Caki2 (cell line): ENCODE data around the gene RIPK3. TPM values are rescaled to one million over a fixed set of nuclear protein-coding genes. Genes with fewer than 3 reads are reported as not detected.
"Not testable (repeated sequence)": the region's sequence is repeated elsewhere in the genome, so short reads cannot be mapped to it uniquely, and the experiment has no call there.

Experiments
- DNase-seq: peaks from one replicate; pipeline ENCODE4 v3.0.0-alpha.2; 2015; ENCODE audit warnings: low read depth
- in situ Hi-C: cut with HindIII; loops from 2 replicates; pipeline ENCODE4 v1.10.0; 2016; ENCODE audit warnings: low sequenced_read_pairs, low pct_unique_long_range_greater_than_20kb, mixed read lengths
- total RNA-seq: library from RNA; depleted of rRNA; stranded (reverse); fragments of >200 nt; shearing (Covaris generic); gene quantifications from 2 replicates; pipeline ENCODE4 v1.2.3, GENCODE V29; 2014; ENCODE audit warnings: low replicate concordance

RIPK3 gene
- total RNA-seq, 1 experiment from 2014 or later: not detected

- no peak for DNase-seq
- in situ Hi-C loops: loop anchor here (10.0 kb wide), 1 partner anchor 104 kb away; no protein-coding TSS in a partner anchor
Observed at GRCh38 chr14:24330973-24331674, 8.7 kb downstream of the RIPK3 start.

GRCh38 chr14:24329736-24330135, 10.1 kb downstream of the RIPK3 start:
- DNase-seq: no peak
- in situ Hi-C loops: loop anchor here (10.0 kb wide), 1 partner anchor 105 kb away; no protein-coding TSS in a partner anchor

GRCh38 chr14:24329073-24329663, 10.6 kb downstream of the RIPK3 start:
- in situ Hi-C loops: no loop called here
- DNase-seq: no peak

GRCh38 chr14:24327914-24328313, 11.9 kb downstream of the RIPK3 start:
- DNase-seq, in situ Hi-C loops: not testable (repeated sequence)

GRCh38 chr14:24327303-24327702, 12.5 kb downstream of the RIPK3 start:
- no peak for DNase-seq
- in situ Hi-C loops: no loop called here

- in situ Hi-C loops: no loop called here
Observed at GRCh38 chr14:24325963-24326362, 13.8 kb downstream of the RIPK3 start.

GRCh38 chr14:24325041-24325530, 14.7 kb downstream of the RIPK3 start:
- DNase-seq: no peak
- in situ Hi-C loops: no loop called here

More at GRCh38 chr14:24325963-24326362, 13.8 kb downstream of the RIPK3 start:
- no peak for DNase-seq

- DNase-seq: no peak
- in situ Hi-C loops: no loop called here
Observed at GRCh38 chr14:24324024-24324423, 15.8 kb downstream of the RIPK3 start.

GRCh38 chr14:24323341-24323740, 16.4 kb downstream of the RIPK3 start:
- no peak for DNase-seq
- in situ Hi-C loops: no loop called here

GRCh38 chr14:24322672-24323071, 17.1 kb downstream of the RIPK3 start:
- no peak for DNase-seq
- in situ Hi-C loops: no loop called here

GRCh38 chr14:24321212-24321975, 18.4 kb downstream of the RIPK3 start:
- no peak for DNase-seq
- in situ Hi-C loops: no loop called here

GRCh38 chr14:24317141-24317928, 22.5 kb downstream of the RIPK3 start:
- no peak for DNase-seq
- in situ Hi-C loops: no loop called here

GRCh38 chr14:24316597-24316950, 23.2 kb downstream of the RIPK3 start:
- DNase-seq: no peak
- in situ Hi-C loops: no loop called here

GRCh38 chr14:24315807-24316596, 23.8 kb downstream of the RIPK3 start:
- DNase-seq: no peak
- in situ Hi-C loops: no loop called here

- DNase-seq: no peak
- in situ Hi-C loops: no loop called here
Observed at GRCh38 chr14:24315243-24315806, 24.5 kb downstream of the RIPK3 start.

GRCh38 chr14:24314377-24315193, 25.2 kb downstream of the RIPK3 start:
- DNase-seq: no peak
- in situ Hi-C loops: no loop called here

GRCh38 chr14:24313913-24314312, 25.9 kb downstream of the RIPK3 start:
- DNase-seq: no peak
- in situ Hi-C loops: no loop called here
